OCI-LY1 (cell line): ENCODE data around the gene TNFRSF11A.

Experiments used
- CTCF ChIP-seq: fragments of 200-600 bp; sonication (generic), shearing (Covaris generic); IDR thresholded peaks from 2 replicates; pipeline ENCODE4 v1.5.1; 2017; ENCODE audit warnings: mild to moderate bottlenecking, antibody characterized with exemption, low read length, moderate library complexity, mixed read lengths
- EZH2 ChIP-seq: fragments of 200-600 bp; sonication (generic), shearing (Covaris generic); IDR thresholded peaks from 2 replicates; pipeline ENCODE4 v1.8.0; 2017; ENCODE audit warnings: borderline replicate concordance, mixed run types, mild to moderate bottlenecking, antibody characterized with exemption, low read length, moderate library complexity, mixed read lengths

- TF ChIP-seq CTCF (no peak), EZH2 (no peak)
These were observed 10.4 kb downstream of the TNFRSF11A start for GRCh38 chr18:62335494-62335893.
